ENCODE data around the gene API5.

GRCh38 chr11:43376594-43376993 is 64.8 kb downstream of the API5 start:
- TF ChIP-seq CTCF (IDR thresholded peaks at IDR 0.05), result no peak
- no peak for TF ChIP-seq POLR2A (IDR thresholded peaks at IDR 0.05)
